NOMO-1 treated with DMSO at 0.1 percent for 48 hours (cell line): Measurements from ENCODE around the gene SEMA3A.
"Not testable (repeated sequence)": the region's sequence is repeated elsewhere in the genome, so short reads cannot be mapped to it uniquely, and the experiment has no call there.

ENCODE experiments used
- DNase-seq: peaks from one replicate; lab custom pipeline; 2025; ENCODE audit not compliant: unreplicated experiment; lab: John Stamatoyannopoulos, UW

Gene SEMA3A

DNA sequence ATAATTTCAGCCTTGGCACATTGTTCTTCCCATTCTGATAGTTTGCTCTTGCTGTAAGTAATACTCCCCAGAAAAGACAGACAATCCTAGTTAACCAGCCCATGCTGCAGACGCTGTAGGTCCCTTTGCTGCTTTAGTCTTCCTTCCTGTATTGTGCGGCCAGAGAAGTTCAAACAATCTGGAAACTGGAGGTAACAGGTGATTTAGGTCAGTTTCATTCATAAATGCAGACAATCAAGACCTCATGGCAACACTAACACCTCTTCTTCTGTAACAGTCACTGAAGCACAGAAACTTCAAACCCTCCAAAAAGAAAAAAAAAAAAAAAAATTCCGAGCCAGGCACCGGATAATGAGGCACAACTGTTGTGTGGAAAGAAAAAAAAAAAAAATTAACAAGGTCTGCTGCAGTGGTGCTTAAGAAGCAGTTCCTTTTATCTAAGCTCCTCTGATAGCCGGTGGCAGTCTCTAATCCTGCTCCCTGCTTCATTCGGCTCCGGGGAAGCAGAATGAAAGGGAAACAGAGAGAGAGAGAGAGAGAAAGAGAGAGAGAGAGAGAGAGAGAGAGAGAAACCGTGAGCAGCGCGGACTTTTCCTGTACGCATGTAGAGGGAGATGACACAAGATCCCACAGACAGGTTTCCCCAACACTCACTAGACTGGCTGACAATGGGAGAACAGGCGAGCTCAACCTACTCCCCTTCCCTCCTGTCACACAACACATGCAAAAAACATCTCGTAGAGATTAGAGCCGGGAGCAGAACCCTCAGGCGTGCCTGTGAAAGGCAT is at the start of gene SEMA3A:
Gene SEMA3A, minus strand, starts transcription at position 306 of the 788 bp plus-strand sequence. Its CDS starts 203 bp downstream, at position 103.
- DNase-seq: peak; percentile 77

DNA sequence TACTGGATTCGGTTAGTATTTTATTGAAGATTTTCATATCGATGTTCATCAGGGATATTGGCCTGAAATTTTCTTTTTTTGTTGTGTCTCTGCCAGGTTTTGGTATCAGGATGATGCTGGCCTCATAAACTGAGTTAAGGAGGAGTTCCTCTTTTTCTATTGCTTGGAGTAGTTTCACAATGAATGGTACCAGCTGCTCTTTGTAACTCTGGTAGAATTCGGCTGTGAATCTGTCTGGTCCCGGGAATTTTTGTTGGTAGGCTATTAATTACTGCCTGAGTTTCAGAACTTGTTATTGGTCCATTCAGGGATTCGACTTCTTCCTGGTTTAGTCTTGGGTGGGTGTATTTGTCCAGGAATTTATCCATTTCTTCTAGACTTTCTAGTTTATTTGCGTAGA is 48.4 kb upstream of the SEMA3A start:
- DNase-seq: peak; percentile 72

DNA sequence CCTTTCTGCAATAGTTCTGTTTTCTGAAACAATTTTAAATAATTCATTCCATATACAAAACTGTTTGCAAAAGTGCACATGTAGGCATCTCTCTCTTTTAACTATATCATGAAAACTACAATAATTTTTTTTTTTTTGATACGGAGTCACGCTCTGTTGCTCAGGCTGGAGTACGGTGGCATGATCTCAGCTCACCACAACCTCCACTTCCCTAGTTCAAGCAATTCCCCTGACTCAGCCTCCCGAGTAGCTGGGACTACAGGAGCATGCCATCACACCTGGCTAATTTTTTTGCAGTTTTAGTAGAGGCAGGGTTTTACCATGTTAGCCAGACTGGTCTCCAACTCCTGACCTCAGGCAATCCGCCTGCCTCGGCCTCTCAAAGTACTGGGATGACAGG is 44.0 kb upstream of the SEMA3A start:
- DNase-seq: no peak

DNA sequence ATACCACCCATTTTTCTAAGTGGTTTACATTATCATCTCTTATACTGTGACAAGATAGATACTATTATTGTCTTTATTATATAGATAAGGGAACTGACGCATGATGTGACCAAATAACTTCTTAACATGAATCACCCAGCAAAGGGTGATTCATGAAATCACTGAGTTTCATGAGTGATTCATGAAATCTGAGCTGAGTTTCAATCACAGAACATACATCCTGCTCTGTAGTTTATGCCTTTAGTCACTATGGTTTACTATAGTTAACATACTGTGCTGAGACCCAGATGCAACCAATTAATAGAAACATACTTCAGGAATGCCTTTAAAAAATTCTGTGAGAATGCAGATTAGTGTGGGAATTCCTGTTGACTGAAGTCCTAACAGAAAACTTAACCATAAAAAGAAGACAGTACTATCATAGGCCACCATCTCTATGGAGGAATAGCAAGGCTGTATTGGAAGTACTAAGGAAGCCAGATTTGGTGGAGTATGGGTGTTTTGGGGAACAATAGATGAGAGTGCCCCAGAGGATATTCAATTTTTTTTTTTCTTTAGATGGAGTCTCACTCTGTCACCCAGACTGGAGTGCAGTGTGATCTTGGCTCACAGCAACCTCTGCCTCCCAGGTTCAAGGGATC is 43.1 kb upstream of the SEMA3A start:
- no peak for DNase-seq

DNA sequence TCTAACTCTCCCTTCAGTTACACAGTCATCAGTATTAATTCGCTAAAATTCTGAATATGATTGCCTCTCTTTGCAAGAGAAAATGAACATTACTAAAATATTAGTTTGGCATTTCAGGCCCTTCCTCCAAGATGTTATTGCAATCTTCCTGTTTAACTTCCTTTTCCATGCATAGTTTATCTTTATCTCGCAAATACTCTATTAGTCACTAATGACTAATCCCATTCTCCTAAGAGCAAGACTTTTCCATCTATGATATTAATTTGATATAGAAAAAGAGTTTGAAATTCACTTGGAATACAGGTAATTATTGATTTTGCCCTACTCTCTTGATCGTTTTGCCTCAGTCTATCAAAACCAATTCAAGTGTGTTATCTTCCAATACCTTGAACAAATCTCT is 41.8 kb upstream of the SEMA3A start:
- no peak for DNase-seq

DNA sequence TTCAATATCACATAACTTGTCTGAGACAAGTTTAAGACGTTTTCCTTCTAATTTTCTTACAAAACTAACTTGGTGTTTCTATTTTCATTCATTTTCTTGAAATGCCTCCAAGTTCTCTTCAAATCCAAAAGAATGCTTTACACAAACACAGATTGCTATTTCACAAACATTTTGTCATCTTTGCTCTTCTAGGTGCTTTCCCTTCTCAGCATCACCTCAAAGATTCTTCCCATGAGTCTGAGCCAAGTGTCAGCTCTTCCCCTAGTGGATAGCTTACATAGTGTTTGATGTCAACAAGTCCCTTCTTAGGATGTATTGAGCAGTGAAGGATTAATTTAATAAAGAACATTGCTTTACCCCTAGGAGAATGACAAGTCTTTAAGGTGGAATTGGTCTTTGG is 38.1 kb upstream of the SEMA3A start:
- no peak for DNase-seq

DNA sequence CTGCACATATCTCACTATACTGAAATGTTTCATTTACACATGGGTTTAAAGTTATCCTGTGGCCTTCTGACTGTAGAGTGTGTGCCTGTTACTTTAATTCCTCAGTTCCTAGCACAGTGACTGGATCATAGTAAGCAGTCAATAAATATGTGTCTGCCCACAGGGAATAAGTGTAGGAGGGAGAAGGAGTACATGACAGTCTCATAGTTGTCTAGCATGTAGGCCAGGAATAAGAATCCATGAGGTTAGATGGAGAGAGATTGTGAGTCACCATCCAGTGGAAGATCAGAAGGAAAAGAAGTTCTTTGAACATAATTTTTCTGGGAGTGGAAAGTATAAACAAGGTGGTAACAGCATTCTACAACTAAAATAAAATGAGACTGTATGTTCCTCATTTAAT is 36.6 kb upstream of the SEMA3A start:
- no peak for DNase-seq

DNA sequence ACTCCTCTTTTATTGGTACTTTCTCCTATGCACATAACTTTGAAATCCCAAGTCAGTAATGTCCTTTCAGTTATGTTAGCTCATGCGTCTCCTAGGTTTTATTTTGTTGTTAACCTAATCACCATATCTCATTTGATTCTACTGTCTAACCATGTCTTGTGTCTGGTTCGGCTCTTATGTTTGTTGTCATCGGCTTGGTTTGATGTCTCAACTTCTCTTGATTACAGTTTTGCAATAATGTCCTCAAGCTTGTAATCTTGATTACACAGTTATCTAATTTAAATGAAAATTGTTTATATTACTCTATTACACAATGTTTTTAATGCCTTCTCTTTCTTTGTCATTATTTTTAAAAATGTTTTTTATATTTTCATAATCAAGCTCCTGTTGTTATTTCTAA is 35.9 kb upstream of the SEMA3A start:
- peak; percentile 20 for DNase-seq

DNA sequence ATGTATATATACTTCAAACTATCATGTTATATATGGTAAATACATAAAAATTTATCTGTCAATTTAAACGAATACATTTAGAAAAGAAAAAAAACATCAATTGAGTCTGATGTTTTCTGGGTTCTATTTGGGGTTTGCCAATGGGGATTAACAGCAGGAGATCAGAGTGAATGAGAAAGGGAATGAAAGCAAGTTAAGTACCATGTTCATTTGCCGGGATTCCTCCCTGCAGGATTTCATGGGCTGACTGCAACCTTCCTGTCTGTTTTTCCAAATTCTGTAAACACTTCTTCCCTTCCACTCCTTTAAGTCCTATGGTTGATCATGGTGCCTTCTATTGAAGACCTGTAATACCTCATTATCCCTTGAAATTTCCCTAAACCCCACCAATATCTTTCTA is 33.9 kb upstream of the SEMA3A start:
- DNase-seq: no peak

DNA sequence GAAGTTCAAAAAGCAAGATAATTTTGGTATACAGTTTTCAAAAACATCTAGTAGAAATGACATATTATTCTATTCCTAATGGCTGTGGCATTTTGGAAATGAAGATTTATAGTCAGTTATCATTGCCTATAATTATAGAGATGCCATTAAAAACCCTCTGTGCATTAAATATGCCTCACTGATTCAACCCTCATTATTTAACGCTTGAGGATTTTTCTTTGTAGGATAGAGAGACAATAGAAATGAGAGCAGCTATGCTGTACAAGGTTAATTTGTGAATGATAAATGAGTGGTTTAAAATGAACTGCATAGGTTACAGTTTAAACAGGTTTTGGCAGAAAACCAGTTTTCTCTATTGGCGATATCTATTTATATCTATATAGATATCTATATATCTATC is 32.2 kb upstream of the SEMA3A start:
- DNase-seq: no peak

DNA sequence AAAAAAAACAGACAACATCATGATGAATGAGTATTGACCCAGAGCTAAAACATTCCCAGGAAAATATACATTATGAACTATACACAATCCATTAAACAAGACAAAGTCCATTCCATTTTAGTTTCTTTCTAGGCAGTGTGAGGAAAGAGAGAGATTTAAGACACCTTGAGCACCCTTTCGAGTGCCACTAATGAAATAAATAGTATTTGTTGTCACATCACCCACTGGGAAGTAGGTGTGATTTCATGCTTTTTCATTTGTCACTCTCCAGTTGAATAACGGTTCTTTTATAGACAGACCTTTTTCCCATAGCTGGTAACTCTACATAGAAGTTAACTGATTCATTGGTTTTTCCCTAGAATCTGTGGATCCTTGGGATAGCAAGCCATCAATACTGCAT is 29.9 kb upstream of the SEMA3A start:
- DNase-seq: no peak

DNA sequence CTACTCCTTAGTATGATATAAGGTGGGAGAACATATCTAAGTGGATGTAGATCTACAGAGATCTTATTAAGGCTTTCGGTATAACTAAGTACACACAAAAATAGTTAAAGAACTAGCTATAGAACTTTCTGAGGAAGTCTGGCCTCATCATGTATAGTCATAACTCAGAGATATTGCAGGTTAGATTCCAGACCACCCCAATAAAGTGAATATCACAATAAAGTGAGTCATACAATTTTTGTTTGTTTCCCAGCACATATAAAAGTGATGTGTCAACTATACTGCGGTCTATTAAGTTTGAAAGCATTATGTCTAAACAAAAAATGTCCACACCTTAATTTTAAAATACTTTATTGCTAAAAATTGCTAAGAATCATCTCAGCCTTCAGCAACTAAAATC is 24.7 kb upstream of the SEMA3A start:
- no peak for DNase-seq

DNA sequence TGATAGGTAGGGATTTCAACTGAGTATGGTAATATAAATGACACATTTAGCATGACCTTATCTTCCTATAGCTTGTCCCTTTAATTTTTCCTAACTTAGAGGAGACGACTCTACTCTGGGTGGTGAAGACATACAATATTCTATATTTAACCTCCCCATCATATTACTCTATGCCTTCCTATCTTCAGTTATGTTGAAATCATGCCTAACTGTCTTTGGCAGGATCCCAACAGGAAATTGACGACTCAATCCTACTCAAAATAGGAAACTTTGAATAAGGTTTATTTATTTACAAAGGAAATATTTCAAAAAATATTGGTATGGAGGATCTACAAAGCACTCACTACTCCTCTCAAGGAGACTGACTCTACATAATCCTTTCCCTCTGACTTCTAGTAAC is 24.1 kb upstream of the SEMA3A start:
- DNase-seq: peak; percentile 84

DNA sequence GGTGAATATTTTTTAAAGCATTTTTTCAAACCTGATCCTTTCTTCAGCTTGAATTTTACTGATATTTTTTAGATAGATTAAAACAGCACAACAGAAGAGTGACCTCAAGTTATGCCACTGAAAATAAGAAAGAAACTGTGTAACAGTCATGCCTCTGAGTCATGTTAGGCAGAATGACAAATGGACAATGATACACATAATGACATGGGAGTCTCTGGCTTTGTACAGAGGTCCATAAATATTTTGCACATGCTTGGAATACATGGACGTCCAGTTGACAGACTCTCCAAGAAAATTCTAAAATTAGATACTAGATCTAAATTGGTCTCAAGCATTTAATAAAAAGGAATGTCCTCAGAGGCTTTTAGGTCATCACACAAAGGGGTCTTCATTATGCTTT is 21.9 kb upstream of the SEMA3A start:
- DNase-seq: no peak

DNA sequence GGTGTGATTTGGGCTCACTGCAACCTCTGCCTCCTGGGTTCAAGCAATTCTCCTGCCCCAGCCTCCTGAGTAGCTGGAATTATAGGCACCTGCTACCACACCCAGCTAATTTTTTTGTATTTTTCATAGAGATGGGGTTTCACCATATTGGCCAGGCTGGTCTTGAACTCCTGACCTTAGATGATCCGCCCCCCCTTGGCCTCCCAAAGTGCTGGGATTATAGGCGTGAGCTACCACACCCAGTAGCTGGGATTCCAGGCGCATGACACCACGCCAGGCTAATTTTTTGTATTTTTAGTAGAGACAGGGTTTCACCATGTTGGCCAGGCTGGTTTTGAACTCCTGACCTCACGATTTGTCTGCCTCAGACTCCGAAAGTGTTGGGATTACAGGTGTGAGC is 20.2 kb upstream of the SEMA3A start:
- DNase-seq: not testable (repeated sequence)

DNA sequence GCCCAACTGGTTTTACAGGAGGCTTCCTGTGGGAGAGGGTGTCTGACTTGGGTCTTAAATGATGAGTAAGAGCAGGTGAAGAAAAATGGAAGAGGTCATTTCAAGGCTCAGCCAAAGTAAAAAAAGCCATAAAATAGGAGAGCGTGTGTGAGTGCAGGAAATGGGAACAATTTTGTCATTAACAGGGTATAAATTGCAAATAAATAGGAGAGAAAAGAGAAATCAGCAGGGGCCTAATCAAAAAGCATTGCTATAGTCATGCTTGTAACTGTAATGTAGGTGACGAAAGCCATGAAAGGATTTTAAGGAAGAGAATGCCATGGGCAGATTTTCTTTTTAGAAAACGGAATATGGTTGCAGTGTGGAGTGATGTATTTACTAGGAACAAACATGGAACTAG is 15.7 kb upstream of the SEMA3A start:
- DNase-seq: no peak

DNA sequence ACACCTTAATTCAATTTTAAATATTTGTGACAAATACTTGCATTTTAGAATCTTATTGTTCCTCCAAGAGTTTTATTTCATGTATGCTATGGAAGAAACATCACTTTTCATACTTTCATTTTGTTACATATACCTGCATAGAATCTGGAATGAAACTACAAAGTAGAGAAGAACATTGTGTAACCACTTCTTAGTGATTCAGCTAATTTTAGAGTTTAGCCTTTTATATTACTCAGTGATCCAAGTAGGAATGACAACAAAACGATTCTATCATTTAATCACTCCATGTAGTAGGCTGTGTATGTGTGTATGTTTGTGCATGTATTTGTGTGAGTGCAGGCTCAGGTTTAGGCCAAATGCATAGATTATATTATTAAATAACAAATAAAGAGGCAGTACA is 14.4 kb upstream of the SEMA3A start:
- DNase-seq: no peak

DNA sequence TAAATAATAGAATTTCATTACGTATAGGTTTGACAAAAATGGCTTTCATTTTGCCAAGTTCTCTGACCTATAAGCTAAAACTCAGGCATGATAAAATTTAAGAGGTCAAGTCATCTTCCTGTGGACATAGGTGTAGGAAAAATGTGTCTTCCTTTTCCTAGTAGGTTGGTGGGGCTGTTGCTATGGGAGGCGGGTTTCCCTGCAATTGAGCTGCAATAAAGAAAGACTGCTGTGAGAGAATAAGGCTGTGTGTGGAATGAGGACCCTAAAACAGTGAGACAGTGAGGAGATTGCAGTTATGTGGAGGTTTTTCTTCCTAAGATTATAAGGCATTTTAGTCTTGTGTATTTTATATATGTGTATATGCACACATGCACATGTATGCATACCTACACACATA is 13.0 kb upstream of the SEMA3A start:
- DNase-seq: no peak

DNA sequence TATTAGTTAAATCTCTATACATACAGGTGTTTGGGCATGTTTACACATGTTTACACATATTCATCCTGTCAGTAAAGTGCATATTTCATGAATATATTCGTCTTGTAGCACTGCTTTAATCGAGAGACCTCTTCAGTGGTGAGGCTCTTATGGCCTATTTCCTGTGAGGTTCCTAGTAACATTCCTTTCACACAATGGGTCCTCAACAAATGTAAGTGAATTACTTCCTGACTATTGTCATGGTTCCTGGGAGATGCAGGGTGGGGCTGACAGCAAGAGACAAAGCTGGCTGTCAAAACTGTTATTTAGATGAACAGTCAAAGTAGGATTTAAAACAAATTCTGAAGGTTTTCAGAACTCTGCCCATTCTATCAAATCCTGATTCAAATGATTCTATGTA is 12.4 kb upstream of the SEMA3A start:
- DNase-seq: no peak

DNA sequence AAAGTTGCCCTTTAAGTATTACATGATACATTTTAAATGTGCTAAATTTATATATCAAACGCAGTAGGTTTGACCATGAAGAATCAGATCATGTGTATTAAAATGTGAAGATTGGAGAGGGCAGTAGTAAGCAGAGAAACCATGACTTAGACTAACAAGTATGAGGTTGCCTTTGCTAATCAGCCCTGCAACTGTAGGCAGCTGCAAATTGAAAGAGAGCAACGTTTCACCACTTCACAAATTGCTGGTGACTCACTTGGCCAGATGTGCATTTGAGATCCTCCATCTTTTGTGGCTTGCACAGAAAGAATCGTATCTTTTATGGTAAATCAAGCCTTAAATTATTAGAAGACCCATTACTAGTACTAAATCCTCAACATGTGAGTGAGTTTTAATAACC is 10.1 kb upstream of the SEMA3A start:
- DNase-seq: peak; percentile 71

DNA sequence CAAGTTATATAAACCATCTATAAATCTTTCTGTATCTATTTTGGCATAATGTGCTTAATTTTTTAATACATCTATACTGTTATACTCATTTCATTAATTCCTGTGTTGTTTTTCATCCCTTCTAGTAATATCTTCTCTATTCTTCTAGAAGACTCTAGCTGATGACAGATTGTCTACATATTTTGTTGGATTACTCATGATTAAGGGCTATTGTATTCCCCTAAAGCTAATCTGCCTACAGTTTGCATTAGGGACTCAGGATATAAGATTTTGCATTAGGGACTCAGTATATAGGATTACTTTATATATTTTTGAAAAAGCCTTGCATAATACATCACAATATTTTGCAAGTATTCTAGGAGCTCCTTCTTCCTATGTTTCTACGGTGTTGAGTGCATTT is 8.3 kb upstream of the SEMA3A start:
- no peak for DNase-seq

DNA sequence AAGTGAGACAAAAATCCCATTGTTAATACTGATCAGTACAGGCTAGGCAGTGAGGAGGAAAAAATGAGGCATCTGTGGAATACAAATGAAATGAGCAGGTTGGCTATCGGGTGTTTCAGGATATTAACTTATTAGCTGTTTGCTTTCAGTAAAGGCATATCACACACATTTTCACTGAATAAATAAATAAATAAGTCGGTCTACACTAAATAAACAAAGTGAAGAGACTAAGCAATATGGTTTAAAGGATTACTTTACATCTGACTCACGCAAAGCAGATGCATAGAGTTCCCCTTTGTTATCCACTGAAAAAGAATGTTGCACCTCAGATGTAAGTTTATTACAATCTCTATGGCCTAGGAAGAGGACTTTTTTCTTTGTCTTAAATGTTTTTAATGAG is 6.3 kb upstream of the SEMA3A start:
- no peak for DNase-seq

DNA sequence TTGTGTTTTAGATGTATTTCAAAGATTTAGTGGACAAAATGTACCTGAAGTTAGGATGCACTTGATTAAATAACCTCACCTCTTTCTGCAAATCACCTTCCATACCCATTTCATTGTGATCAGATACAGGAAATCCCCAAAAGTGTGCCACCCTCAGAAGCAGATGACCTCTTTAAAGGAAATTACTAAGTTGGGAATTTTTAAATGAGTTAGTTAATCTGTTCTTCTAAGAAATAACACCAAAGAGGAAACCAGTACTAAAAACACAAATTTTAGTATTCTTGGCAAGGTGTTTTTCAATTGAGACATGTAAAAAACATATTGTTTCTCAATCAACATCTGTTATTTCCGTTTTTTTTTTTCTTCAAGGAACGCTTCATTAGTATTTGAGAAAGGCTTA is 4.6 kb upstream of the SEMA3A start:
- no peak for DNase-seq
